ENCODE data around the gene C7orf25. TPM values are rescaled to one million over a fixed set of nuclear protein-coding genes. Genes with fewer than 3 reads are reported as not detected.

The C7orf25 gene
- total and polyA plus RNA-seq, 12 donors, result 1.4 to 10.3 (median 3.3) TPM

- intact Hi-C loops (cut with DNase I), result no loop called here
- Histone ChIP-seq H3K27ac (no peak overlapping the region), H3K36me3 (peaks cover 0 to 74% (median 50%) of the 10 kb centered on the region in 9 donors), H3K9me3 (no peaks in the 10 kb centered on the region), H3K4me1 (peaks cover 0 to 44% (median 22%) of the 10 kb centered on the region in 9 donors), H3K4me3 (no peak overlapping the region), H3K27me3 (no peaks in the 10 kb centered on the region)
- ATAC-seq, result no peak
- TF ChIP-seq CTCF (IDR thresholded peaks at IDR 0.05), result no peak
- no peak for DNase-seq
- WGBS, 2 donors, result 86 to 97% methylated on average over 1 of the region's 1 CpG
Observed at GRCh38 chr7:42925630-42926029, 13.8 kb upstream of the C7orf25 start.

GRCh38 chr7:42924223-42924838, 12.5 kb upstream of the C7orf25 start:
- no peak for DNase-seq
- Histone ChIP-seq H3K36me3 (peaks cover 0 to 87% (median 57%) of the 10 kb centered on the region in 9 donors), H3K4me3 (no peak overlapping the region), H3K27ac (no peak overlapping the region), H3K27me3 (no peaks in the 10 kb centered on the region), H3K9me3 (no peaks in the 10 kb centered on the region), H3K4me1 (peaks cover 0 to 31% (median 9%) of the 10 kb centered on the region in 9 donors)
- no peak for ATAC-seq
- no peak for TF ChIP-seq CTCF (IDR thresholded peaks at IDR 0.05)
- WGBS, 2 donors, result 90 to 97% methylated on average over 5 of the region's 5 CpGs
- intact Hi-C loops (cut with DNase I), result no loop called here

GRCh38 chr7:42922017-42922753, 10.3 kb upstream of the C7orf25 start:
- ATAC-seq (no peak), DNase-seq (no peak)
- H3K27me3 ChIP-seq, result no peaks in the 10 kb centered on the region
- H3K9me3 ChIP-seq, result no peaks in the 10 kb centered on the region
- no peak overlapping the region for H3K27ac ChIP-seq
- WGBS, 2 donors, result 92 to 95% methylated on average over 3 of the region's 3 CpGs
- H3K4me3 ChIP-seq, result no peak overlapping the region
- TF ChIP-seq CTCF (IDR thresholded peaks at IDR 0.05), result no peak
- peaks cover 0 to 100% (median 62%) of the 10 kb centered on the region in 9 donors for H3K36me3 ChIP-seq
- peaks cover 0 to 11% (median 0%) of the 10 kb centered on the region in 9 donors for H3K4me1 ChIP-seq
- intact Hi-C loops (cut with DNase I), result no loop called here

- ATAC-seq (no peak), DNase-seq (no peak)
- Histone ChIP-seq H3K9me3 (no peaks in the 10 kb centered on the region), H3K4me1 (peaks cover 0 to 43% (median 13%) of the 10 kb centered on the region in 9 donors), H3K27ac (no peak overlapping the region), H3K4me3 (no peak overlapping the region), H3K27me3 (no peaks in the 10 kb centered on the region), H3K36me3 (peaks cover 0 to 59% (median 33%) of the 10 kb centered on the region in 9 donors)
- TF ChIP-seq CTCF (IDR thresholded peaks at IDR 0.05), result no peak
- 64 to 68% methylated on average over 1 of the region's 1 CpG for WGBS, 2 donors
- intact Hi-C loops (cut with DNase I), result no loop called here
Observed at GRCh38 chr7:42915356-42915755, 3.5 kb upstream of the C7orf25 start.
